HS-27A (cell line): ENCODE measurements around the gene ACP7.

Experiments
- DNase-seq: peaks from one replicate; pipeline ENCODE4 v3.0.0-alpha.2; 2012; ENCODE audit warnings: low read depth, missing footprints

ACP7 gene

DNA sequence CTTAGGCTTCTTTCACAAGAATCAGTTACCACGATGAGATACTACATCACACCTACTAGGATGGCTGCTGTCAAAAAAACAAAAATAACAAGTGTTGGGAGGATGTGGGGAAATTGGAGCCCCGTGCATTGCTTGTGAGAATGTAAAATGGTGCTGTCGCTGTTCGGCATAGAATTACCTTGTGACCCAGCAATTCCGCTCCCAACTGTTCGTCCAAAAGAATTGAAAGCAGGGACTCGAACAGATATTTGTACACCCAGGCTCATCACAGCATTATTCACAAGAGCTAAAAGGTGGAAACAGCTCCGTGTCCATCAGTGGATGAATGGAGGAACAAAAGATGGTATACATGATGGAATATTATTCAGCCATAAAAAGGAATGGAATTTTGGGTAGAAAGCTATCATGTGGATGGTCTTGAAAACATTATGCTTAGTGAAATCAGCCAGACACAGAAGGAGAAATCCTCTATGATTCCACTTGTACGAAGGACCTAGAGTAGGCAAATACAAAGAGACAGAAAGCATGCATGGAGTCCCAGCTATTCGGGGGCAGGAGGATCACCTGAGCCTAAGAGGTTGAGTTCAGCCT, 64.9 kb downstream of the ACP7 start:
- DNase-seq = no peak

DNA sequence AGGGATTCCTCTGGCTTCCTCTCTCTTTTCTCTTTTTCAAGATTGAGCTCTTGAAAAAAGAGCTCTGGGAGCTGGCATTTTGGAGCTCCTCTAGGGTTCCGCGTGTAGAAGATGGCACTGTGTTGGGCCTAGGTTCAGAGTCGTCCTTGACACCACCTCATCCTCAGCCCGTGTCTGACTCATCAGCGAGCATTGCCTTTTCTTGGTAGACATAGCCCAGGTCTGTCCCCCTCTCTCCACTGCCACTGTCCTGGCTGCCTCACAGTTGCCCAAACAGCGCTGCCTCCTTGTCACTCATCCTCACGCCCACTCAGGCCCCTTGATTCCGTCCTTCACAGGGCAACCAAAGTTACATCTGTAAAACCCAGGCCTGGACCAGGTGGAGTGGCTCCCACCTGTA, 66.1 kb downstream of the ACP7 start:
- no peak for DNase-seq

DNA sequence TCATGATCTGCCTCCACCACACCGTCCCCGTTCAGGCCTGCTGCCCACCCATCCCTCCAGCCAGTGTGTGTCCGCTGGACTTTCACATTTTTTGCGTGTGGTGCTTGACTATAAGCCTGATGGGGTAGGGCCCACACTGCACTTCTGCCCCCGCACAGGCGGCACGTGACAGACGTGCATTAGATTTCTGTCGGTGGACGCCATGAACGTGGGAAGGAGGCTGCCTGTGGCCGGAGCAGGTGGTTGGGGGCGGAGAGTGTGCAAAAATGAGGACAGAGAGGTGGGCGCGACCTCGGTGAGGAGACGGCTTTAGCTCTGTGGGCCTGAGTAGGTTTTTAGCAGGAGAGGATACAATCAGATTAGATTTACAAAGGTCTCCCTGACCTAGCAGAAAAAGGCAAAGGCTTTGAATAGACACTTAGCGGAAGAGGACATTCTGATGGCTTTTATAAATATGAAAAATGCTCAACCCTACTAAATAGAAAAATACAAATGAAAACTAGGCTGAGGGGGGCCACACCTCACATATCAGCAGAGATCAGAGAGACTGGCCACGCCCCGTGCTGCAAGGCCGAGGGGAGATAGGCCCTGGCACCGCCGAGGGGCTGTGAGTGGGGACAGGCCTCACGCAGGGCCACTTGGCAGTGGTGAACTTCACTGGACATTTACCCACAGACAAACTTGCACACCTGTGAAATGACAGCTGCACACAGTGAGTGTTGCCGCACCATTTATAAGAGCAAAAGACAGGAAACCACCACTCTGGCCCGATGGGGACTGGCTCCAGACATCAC, 66.8 kb downstream of the ACP7 start:
- DNase-seq = no peak

DNA sequence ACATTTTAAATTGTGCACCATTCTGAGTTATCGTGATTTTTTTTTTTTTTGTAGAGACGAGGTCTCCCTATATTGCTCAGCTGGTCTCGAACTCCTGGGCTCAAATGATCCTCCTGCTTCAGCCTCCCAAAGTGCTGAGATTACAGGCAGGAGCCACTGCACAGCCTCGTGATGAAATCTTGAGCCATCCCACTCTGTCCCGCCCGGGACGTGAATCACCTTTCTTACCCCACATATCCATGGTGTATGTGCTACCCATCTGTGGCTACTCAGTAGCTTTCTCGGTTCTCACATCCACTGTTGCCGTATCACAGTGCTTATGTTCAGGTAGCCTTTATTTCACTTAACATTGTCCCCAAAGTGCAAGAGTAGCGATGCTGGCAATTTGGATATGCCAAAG, 67.9 kb downstream of the ACP7 start:
- DNase-seq = no peak

DNA sequence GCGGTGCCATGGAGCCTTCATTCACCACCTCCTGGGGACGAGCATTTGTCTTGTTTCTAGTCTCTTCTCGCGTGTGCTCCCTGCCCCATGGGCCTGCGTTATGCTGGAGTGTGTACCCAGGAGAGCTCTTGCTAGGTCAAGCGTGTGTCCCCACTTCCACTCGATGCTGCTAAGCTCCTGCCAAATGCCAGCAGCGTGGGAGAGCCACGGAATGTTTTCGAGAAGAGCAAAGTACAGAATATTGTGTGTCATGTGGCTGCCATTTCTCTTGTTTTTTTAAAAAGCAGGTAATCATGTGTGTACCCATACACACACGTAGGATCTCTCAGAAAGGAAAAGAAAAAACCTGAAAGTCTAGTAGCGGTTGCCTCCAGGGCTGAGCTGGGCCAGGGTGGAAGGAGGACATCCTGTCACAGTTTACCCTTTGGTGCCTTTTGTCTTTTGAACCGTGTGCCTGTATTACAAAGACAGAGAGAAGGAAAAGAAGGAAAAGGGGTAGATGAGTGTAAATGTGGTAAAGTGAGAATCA, 70.0 kb downstream of the ACP7 start:
- DNase-seq = no peak

DNA sequence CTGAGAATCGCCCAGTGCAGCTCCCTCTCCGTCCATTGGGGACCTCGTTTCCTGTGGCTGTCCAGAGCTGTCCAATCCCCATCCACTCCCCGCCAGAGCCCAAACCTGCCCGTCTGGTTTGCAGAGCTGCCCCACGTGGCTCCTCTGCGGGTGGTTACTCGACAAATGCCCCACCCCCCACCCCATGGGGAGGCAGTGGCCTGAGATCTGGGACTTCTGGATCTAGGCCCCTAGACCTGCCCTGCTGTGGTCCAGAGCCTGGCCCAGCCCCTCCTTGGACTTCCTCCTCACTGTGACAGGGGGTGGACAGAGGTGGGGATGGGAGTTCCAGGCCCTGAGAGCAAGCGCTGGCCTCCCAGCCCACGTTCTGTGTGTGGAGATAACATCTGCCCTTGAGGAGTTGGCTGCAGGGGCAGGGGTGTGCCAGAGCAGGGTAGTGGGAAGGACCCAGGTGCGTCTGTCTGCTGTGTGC, 70.5 kb downstream of the ACP7 start:
- no peak for DNase-seq

DNA sequence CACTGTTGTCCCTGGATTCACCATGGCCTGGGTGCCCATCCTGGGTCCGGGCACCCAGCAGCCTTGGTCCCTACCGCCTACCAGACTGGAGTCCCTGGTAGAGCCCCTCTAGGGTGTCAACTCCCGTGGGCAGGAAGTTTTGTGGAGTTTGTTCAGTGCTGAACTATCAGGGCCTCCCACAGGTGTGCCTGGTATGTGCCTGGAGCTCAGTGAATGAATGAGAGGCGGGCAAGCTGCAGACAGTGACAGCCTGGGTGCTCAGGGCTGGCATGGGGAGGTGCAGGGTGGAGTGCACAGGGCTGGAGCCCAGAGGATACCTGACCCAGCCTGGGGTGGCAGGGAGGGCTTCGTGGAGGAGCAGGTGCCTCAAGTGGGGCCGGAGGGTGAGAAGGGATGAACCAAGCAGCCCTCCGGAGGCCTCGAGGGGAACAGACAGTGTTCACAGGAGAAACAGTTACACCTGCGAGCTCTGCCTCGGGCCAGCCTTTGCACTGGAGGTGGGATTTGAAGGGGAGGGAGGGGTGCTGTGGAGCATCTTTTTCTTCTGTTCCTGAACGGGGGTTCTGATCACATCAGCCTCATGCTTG, 71.0 kb downstream of the ACP7 start:
- no peak for DNase-seq

DNA sequence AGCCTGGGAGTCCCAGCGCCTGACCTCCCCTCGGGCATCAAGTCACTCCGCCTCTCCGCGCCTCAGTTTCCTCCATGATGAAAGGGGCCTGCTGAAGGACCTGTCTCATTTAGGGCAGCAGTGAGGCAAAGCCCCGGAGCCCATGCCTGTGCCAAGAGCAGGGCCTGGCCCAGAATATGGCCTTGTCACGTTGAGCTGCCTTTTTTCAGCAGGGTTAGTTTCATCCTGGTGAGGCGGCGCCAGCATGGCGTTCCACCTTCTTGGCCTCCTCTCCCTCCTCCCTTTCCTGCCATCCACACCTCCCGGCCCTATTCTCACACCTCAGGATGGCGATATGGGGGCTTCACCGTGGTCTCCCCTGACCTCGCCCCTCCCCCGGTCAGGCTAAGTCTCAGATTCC, 71.6 kb downstream of the ACP7 start:
- DNase-seq = no peak

DNA sequence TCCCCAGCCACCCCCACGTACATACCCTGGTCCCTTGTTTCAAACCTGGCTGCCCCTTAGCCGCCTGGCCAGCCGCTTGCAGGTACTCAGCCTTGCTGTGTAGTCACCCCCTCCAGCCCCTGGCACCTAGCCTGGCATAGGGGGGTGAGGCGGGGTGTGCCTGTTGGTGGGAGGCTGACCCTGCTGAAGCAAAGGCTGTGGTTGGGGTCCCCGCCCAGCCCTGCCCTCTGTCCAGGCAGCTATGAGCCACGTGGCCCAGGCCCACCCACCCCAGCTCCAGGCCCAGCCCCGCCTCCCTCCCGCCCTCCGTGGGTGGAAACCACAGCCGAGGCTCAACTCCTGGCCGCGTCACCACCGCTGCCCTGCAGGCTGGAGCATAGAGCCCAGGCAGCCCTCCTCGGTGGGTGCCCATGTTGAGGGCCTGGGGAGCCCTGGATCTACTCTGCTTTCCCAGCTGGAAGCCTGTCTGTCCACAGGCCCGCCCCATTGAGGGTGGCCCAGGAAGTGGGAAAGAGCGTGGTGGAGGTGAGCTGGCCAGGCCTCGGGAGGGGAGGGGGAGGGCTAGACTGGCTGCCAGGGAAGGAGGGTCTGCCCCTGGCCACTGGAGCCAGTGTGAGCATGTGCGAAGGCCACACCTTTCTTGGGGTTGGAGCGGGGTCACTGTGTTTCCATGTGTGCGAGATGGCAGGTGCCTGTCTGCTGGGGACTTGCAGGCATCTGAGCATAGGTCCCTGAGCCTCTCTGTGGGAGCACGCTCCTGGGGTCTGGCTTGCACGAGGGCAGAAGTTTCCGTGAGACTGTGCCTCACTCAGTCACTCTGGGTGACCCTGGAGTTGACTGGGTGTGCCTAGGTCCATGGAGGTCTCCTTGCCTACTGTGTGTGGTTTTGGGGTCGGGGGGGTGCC, 72.4 kb downstream of the ACP7 start:
- no peak for DNase-seq

DNA sequence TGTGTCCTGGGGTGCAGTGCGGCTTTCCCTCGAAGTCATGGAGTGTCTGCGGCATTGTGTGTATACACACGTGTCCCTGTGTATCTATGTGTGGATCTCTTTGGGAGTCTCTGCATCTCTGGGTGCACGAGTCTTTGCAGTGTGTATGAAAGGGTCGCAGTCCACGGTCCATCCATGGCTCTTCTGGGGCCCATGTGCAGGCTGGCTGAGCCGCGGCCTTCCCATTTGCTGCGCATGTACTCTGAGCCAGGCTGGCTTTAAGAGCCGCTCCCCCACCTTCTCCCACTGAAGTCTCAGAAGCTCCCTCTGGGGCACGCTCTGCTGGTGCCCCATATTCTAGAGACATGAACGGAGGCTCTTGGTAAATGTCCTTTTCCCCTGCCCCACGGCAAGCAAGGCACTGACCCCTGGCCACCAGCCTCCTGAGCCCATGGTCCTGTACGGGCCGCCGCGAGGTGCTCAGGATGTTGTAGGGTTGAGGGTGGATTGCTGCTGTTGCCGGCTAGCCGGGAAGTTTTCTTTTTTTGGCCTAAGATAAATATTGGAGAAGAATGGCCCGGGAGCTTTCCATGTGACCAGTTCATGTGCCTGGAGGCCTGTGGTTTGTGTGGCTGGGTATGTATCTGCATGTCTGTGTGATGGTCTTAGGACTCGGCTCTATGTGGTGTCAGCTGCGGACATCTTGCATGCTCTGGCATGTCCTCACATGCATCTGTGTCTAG, 73.3 kb downstream of the ACP7 start:
- no peak for DNase-seq

DNA sequence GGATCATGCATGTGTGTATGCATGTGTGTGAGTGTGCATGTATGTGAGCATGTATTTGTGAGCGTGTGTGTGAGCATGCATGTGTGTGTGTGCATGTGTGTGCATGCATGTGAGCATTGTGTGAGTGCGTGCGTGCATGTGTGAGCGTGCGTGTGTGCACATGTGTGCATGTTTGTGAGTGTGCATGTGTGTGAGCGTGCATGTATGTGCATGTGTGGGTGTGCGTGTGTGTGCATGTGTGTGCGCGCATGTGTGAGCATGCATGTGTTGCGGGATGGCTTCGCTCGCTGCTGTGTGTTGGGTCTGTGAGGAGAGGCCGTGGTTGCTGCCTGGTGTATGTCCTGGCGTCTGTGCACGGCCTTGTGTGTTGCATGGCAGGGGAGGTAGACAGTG, 73.8 kb downstream of the ACP7 start:
- no peak for DNase-seq

DNA sequence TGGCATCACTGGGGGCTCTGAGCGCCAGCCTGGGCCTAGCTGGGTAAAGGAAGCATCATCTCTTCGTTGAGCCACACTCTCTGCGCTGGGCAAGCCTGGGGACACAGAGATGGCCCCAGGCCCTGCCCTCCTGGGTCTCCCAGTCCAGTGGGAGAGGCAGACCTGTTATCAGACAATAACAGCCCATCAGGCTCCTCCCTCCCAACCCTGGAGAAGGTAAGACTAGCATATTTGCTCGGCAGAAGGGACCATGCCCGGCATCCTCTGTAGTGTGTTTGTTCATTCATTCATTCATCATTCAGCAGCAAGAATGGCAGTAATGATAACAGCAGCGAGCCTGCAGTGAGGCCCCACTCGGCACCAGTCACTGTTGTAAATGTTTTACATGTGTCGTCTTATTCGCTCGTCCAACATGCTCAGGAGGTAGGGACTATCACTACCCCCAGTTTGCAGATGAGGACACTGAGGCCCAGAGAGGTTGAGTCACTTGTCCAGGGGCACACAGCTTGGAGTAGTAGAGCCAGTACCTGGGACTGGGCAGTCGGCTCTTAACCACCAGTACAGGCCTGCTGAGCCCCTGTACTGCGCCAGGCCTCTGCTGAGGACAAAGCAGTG, 74.6 kb downstream of the ACP7 start:
- DNase-seq = no peak

DNA sequence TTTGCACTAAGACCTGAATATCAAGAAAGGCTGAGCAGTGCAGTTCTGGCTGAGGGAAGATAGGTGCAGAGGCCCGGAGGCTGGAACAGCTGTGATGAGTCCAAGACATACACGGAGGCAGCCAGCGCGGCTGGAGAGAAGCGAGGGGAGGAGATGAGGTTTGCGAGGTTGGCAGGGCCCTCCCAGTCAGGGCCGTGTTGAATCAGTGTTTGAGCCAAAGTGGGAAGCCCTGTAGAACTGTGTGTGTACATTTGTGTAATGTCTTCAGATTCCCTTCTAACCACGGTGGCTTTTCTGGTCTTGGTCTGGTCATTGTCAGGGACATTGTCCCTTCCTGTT, 76.3 kb downstream of the ACP7 start:
- no peak for DNase-seq
